Mucosa of descending colon (tissue), 3 donors: ENCODE measurements around the gene DUSP14. TPM values are rescaled to one million over a fixed set of nuclear protein-coding genes. Genes with fewer than 3 reads are reported as not detected.
"Not testable (repeated sequence)": the region's sequence is repeated elsewhere in the genome, so short reads cannot be mapped to it uniquely, and the experiment has no call there.

ENCODE experiments used
- ATAC-seq: fragments of 200-7000 bp; cut with Tn5 transposase; one replicate; pipeline ENCODE4 v1.9.1; 2020; ENCODE audit warnings: mild to moderate bottlenecking, moderate library complexity
- DNase-seq, 3 donors: peaks; one replicate each; pipeline ENCODE4 v3.0.0-alpha.2; 2020
- H3K36me3 ChIP-seq: fragments of 200-600 bp; one replicate; pipeline ENCODE4 v1.8.0; 2021; ENCODE audit warnings: low read depth, mild to moderate bottlenecking
- H3K4me1 ChIP-seq: fragments of 200-600 bp; one replicate; pipeline ENCODE4 v1.8.0; 2021; ENCODE audit warnings: low read depth, mild to moderate bottlenecking
- H3K4me3 ChIP-seq: fragments of 200-600 bp; one replicate; pipeline ENCODE4 v1.8.0; 2021; ENCODE audit warnings: mild to moderate bottlenecking
- H3K9me3 ChIP-seq: fragments of 200-600 bp; one replicate; pipeline ENCODE4 v1.8.0; 2021; ENCODE audit warnings: mild to moderate bottlenecking
- CTCF ChIP-seq: fragments of 200-600 bp; IDR thresholded peaks from one replicate; pipeline ENCODE4 v1.8.0; 2022; ENCODE audit warnings: antibody characterized with exemption, mild to moderate bottlenecking
- intact Hi-C, 2 donors: fragments of 100-400 bp; cut with DNase I in 1 of 2; cut with micrococcal nuclease in 1 of 2; formaldehyde crosslinking; loops; one replicate each; pipeline versions ENCODE4 v1.11.0 to v1.11.1; 2022; cut with DNase I, micrococcal nuclease
- total RNA-seq, 3 donors: library from RNA; stranded (reverse); fragmentation: NEBNext Ultra II Directional in 2 of 3; extraction: Animal tissue kit (Norgen Biotek cat#: 25700) in 2 of 3; gene quantifications; one replicate each; pipeline versions ENCODE4 v1.2.1 to v1.2.4, GENCODE V29; 2021 to 2023
- donor health status: DM: no; HTN: no; CAD: no; lungs with moderate emphysema.
- donor health status: DM: no; HTN: no; CAD: no.
- donor health status: DM: no; HTN: yes; CAD: no.

The DUSP14 gene
- total RNA-seq, 3 donors from 2014 or later: 0.81 to 8.2 (median 1.8) TPM

GRCh38 chr17:37505333-37505732 lies 15.6 kb downstream of the DUSP14 start:
- no peak for ATAC-seq
- H3K4me3 ChIP-seq: no peak overlapping the region
- TF ChIP-seq CTCF: no peak

GRCh38 chr17:37506678-37507077 lies 17.0 kb downstream of the DUSP14 start:
- H3K36me3 ChIP-seq: no peaks in the 10 kb centered on the region
- DNase-seq (peak in 1 of 3 donors; percentile 7), ATAC-seq (peak; percentile 59)
- no peaks in the 10 kb centered on the region for H3K9me3 ChIP-seq
- no peak overlapping the region for H3K4me3 ChIP-seq
- TF ChIP-seq CTCF: no peak
- intact Hi-C loops: no loop called here
- H3K4me1 ChIP-seq: no peaks in the 10 kb centered on the region

More at GRCh38 chr17:37505333-37505732, 15.6 kb downstream of the DUSP14 start:
- Histone ChIP-seq H3K4me1 (no peaks in the 10 kb centered on the region), H3K36me3 (no peaks in the 10 kb centered on the region), H3K9me3 (no peaks in the 10 kb centered on the region)
- intact Hi-C loops: no loop called here
- DNase-seq: no peak

GRCh38 chr17:37507111-37507510 lies 17.4 kb downstream of the DUSP14 start:
- Histone ChIP-seq H3K9me3 (no peaks in the 10 kb centered on the region), H3K4me1 (no peaks in the 10 kb centered on the region), H3K4me3 (no peak overlapping the region), H3K36me3 (no peaks in the 10 kb centered on the region)
- no peak for TF ChIP-seq CTCF
- ATAC-seq: no peak
- DNase-seq: no peak
- intact Hi-C loops: no loop called here

- H3K36me3 ChIP-seq: no peaks in the 10 kb centered on the region
- ATAC-seq (no peak), DNase-seq (no peak)
- no peaks in the 10 kb centered on the region for H3K9me3 ChIP-seq
- intact Hi-C loops: no loop called here
- H3K4me1 ChIP-seq: no peaks in the 10 kb centered on the region
- H3K4me3 ChIP-seq: no peak overlapping the region
- TF ChIP-seq CTCF: no peak
These were observed 20.4 kb downstream of the DUSP14 start for GRCh38 chr17:37510056-37510455.

GRCh38 chr17:37511642-37512041 lies 22.0 kb downstream of the DUSP14 start:
- intact Hi-C loops, DNase-seq: not testable (repeated sequence)

GRCh38 chr17:37512442-37513068 lies 22.9 kb downstream of the DUSP14 start:
- Histone ChIP-seq H3K9me3 (no peaks in the 10 kb centered on the region), H3K4me3 (no peak overlapping the region), H3K36me3 (no peaks in the 10 kb centered on the region), H3K4me1 (no peaks in the 10 kb centered on the region)
- intact Hi-C loops: no loop called here
- no peak for DNase-seq
- TF ChIP-seq CTCF: no peak
- ATAC-seq: no peak

More at GRCh38 chr17:37511642-37512041, 22.0 kb downstream of the DUSP14 start:
- not testable (repeated sequence) for H3K4me3 ChIP-seq, H3K4me1 ChIP-seq, H3K9me3 ChIP-seq, H3K36me3 ChIP-seq, ATAC-seq
